B cell (primary cell): ENCODE measurements around the gene CAPRIN1.
"Not testable (repeated sequence)": the region's sequence is repeated elsewhere in the genome, so short reads cannot be mapped to it uniquely, and the experiment has no call there.

Source experiments
- CTCF ChIP-seq: fragments of 200-600 bp; IDR thresholded peaks from one replicate; pipeline ENCODE4 v1.8.0; 2022; ENCODE audit warnings: antibody characterized with exemption, mild to moderate bottlenecking
- EZH2 ChIP-seq: IDR thresholded peaks from 2 replicates; pipeline ENCODE4 v1.6.1; 2012; ENCODE audit warnings: borderline replicate concordance, low read depth, mild to moderate bottlenecking, moderate library complexity, low read length; ENCODE audit not compliant: insufficient read depth, poor library complexity, severe bottlenecking

GRCh38 chr11:34066766-34067165 lies 15.2 kb downstream of the CAPRIN1 start:
- not testable (repeated sequence) for TF ChIP-seq CTCF, EZH2
